CD4-positive, alpha-beta T cell treated with Interleukin-4 for 4 hours (primary cell): Measurements from ENCODE around the gene MLLT10.
"Not testable (repeated sequence)": the region's sequence is repeated elsewhere in the genome, so short reads cannot be mapped to it uniquely, and the experiment has no call there.

ENCODE experiments used
- DNase-seq: peaks from one replicate; pipeline ENCODE4 v3.0.0-alpha.2; 2020

MLLT10 gene

GRCh38 chr10:21588159-21588558, 54.1 kb downstream of the MLLT10 start:
- DNase-seq: not testable (repeated sequence)

GRCh38 chr10:21593986-21594385, 60.0 kb downstream of the MLLT10 start:
- DNase-seq: no peak

GRCh38 chr10:21599582-21599981, 65.5 kb downstream of the MLLT10 start:
- no peak for DNase-seq

- DNase-seq: no peak
Observed at GRCh38 chr10:21600804-21601433, 66.9 kb downstream of the MLLT10 start.

- no peak for DNase-seq
Observed at GRCh38 chr10:21602313-21602712, 68.3 kb downstream of the MLLT10 start.

- no peak for DNase-seq
Observed at GRCh38 chr10:21603721-21604120, 69.7 kb downstream of the MLLT10 start.

GRCh38 chr10:21604651-21605050, 70.6 kb downstream of the MLLT10 start:
- DNase-seq: no peak

GRCh38 chr10:21607907-21608306, 73.9 kb downstream of the MLLT10 start:
- no peak for DNase-seq

- no peak for DNase-seq
Observed at GRCh38 chr10:21614000-21614399, 80.0 kb downstream of the MLLT10 start.

GRCh38 chr10:21617267-21617666, 83.2 kb downstream of the MLLT10 start:
- DNase-seq: no peak

- DNase-seq: no peak
Observed at GRCh38 chr10:21623291-21623690, 89.3 kb downstream of the MLLT10 start.

GRCh38 chr10:21624421-21624820, 90.4 kb downstream of the MLLT10 start:
- not testable (repeated sequence) for DNase-seq

- no peak for DNase-seq
Observed at GRCh38 chr10:21624951-21625350, 90.9 kb downstream of the MLLT10 start.

- no peak for DNase-seq
Observed at GRCh38 chr10:21625623-21626229, 91.7 kb downstream of the MLLT10 start.

- no peak for DNase-seq
Observed at GRCh38 chr10:21626457-21627161, 92.6 kb downstream of the MLLT10 start.

- no peak for DNase-seq
Observed at GRCh38 chr10:21627331-21627730, 93.3 kb downstream of the MLLT10 start.

- DNase-seq: no peak
Observed at GRCh38 chr10:21628023-21628422, 94.0 kb downstream of the MLLT10 start.

- not testable (repeated sequence) for DNase-seq
Observed at GRCh38 chr10:21628645-21629044, 94.6 kb downstream of the MLLT10 start.

- no peak for DNase-seq
Observed at GRCh38 chr10:21634599-21635365, 100.8 kb downstream of the MLLT10 start.

- no peak for DNase-seq
Observed at GRCh38 chr10:21637795-21638194, 103.8 kb downstream of the MLLT10 start.

GRCh38 chr10:21638681-21639080, 104.6 kb downstream of the MLLT10 start:
- no peak for DNase-seq

GRCh38 chr10:21648040-21648439, 114.0 kb downstream of the MLLT10 start:
- DNase-seq: no peak

- DNase-seq: peak; percentile 3
Observed at GRCh38 chr10:21649454-21649872, 115.4 kb downstream of the MLLT10 start.
